Endothelial cell of umbilical vein (primary cell): Measurements from ENCODE around the gene MAML1. TPM values are rescaled to one million over a fixed set of nuclear protein-coding genes. Genes with fewer than 3 reads are reported as not detected.

Source experiments
- BruUV-seq: library from RNA; stranded (reverse); fragments of 400-500 nt; replicated peaks from 2 replicates; lab custom pipeline; 2021; lab: Mats Ljungman, UMichigan
- CTCF ChIA-PET: fragments of 300-600, 350-600 bp; sonication (Branson Sonifier 250); formaldehyde crosslinking; loops from one replicate; lab custom pipeline; 2021; ENCODE audit warnings: antibody characterized with exemption, inconsistent platforms; lab: Charles Lee
- POLR2A ChIA-PET: fragments of 300-600, 350-600 bp; sonication (Branson Sonifier 250); formaldehyde crosslinking; loops from one replicate; lab custom pipeline; 2021; ENCODE audit warnings: antibody characterized with exemption, inconsistent platforms; lab: Charles Lee
- DNase-seq: peaks from one replicate; pipeline ENCODE4 v3.0.0-alpha.2; 2011; ENCODE audit warnings: low read depth, low spot score
- FAIRE-seq: peaks from 2 replicates; lab custom pipeline; 2011; peaks lifted over from hg19 to GRCh38; lab: Jason Lieb, UNC
- H2AFZ ChIP-seq: 2 replicates; pipeline ENCODE4 v1.6.0; 2012; ENCODE audit warnings: low read depth, low read length, control low read depth, inconsistent platforms
- H3K27ac ChIP-seq: 2 replicates; pipeline ENCODE4 v1.5.1; 2011; ENCODE audit warnings: low read depth, mild to moderate bottlenecking, control low read depth, low read length, moderate library complexity; ENCODE audit not compliant: insufficient read depth
- H3K27me3 ChIP-seq, 2 experiments: 2 replicates each; pipeline versions ENCODE4 v1.6.0 to v1.6.1; 2011; ENCODE audit warnings: low read length in 2 of 2, mixed read lengths in 1 of 2; ENCODE audit not compliant: control insufficient read depth in 2 of 2, insufficient read depth in 2 of 2
- H3K36me3 ChIP-seq, 2 experiments: 2 replicates in 1 of 2; 3 replicates in 1 of 2; pipeline ENCODE4 v1.5.1; 2011; ENCODE audit warnings: low read length in 2 of 2, mild to moderate bottlenecking in 1 of 2, moderate library complexity in 1 of 2; ENCODE audit not compliant: control insufficient read depth in 2 of 2, insufficient read depth in 2 of 2; ENCODE audit errors: extremely low read depth in 1 of 2
- H3K4me1 ChIP-seq: 3 replicates; pipeline ENCODE4 v1.5.1; 2011; ENCODE audit warnings: mild to moderate bottlenecking, low read length; ENCODE audit not compliant: control insufficient read depth, insufficient read depth; ENCODE audit errors: extremely low read depth
- H3K4me2 ChIP-seq: 2 replicates; pipeline ENCODE4 v1.6.1; 2011; ENCODE audit warnings: low read length, control low read depth, mixed read lengths; ENCODE audit not compliant: insufficient read depth
- H3K4me3 ChIP-seq, 3 experiments: fragments of 200-600 bp in 1 of 3; sonication (generic), shearing (Covaris generic) in 1 of 3; replicated peaks in 1 of 3; 2 replicates each; pipeline ENCODE4 v1.5.1; 2011 to 2016; ENCODE audit warnings: control low read depth in 3 of 3, low read length in 3 of 3, mild to moderate bottlenecking in 2 of 3, inconsistent platforms in 1 of 3, low read depth in 1 of 3, moderate library complexity in 1 of 3; ENCODE audit not compliant: insufficient read depth in 1 of 3
- H3K79me2 ChIP-seq: 2 replicates; pipeline ENCODE4 v1.6.0; 2012; ENCODE audit warnings: low read length, inconsistent platforms; ENCODE audit not compliant: control insufficient read depth, insufficient read depth
- H3K9ac ChIP-seq: replicated peaks from 2 replicates; pipeline ENCODE3; 2011; ENCODE audit warnings: low read length, control low read depth; ENCODE audit not compliant: insufficient read depth; ENCODE audit errors: extremely low read depth
- H3K9me1 ChIP-seq: replicated peaks from 3 replicates; pipeline ENCODE4 v1.6.0; 2011; ENCODE audit warnings: mild to moderate bottlenecking, low read length; ENCODE audit not compliant: control insufficient read depth, insufficient read depth; ENCODE audit errors: extremely low read depth
- H3K9me3 ChIP-seq: replicated peaks from 2 replicates; pipeline ENCODE4 v1.5.1; 2012; ENCODE audit warnings: low read length, inconsistent platforms; ENCODE audit not compliant: control insufficient read depth, insufficient read depth
- H4K20me1 ChIP-seq: replicated peaks from 2 replicates; pipeline ENCODE3; 2011; ENCODE audit warnings: mild to moderate bottlenecking, low read length; ENCODE audit not compliant: control insufficient read depth, insufficient read depth; ENCODE audit errors: extremely low read depth
- EZH2 ChIP-seq: IDR thresholded peaks from 2 replicates; pipeline ENCODE4 v1.6.1; 2012; ENCODE audit warnings: borderline replicate concordance, low read depth, mild to moderate bottlenecking, moderate library complexity, low read length, inconsistent platforms; ENCODE audit not compliant: severe bottlenecking
- FOS ChIP-seq: IDR thresholded peaks from 2 replicates; pipeline ENCODE4 v1.6.1; 2011; ENCODE audit warnings: mild to moderate bottlenecking, low read length, moderate library complexity, borderline replicate concordance; ENCODE audit not compliant: insufficient read depth
- GATA2 ChIP-seq: IDR thresholded peaks from 2 replicates; pipeline ENCODE4 v1.7.0; 2011; ENCODE audit warnings: low read depth, mild to moderate bottlenecking, moderate library complexity, mixed read lengths, low read length; ENCODE audit not compliant: insufficient read length, insufficient read depth
- JUN ChIP-seq: IDR thresholded peaks from 2 replicates; pipeline ENCODE4 v1.6.1; 2011; ENCODE audit warnings: borderline replicate concordance, low read depth; ENCODE audit not compliant: insufficient read length, insufficient read depth
- POLR2A ChIP-seq: IDR thresholded peaks from 2 replicates; pipeline ENCODE4 v1.6.1; 2012; ENCODE audit warnings: low read depth, mild to moderate bottlenecking, control low read depth, low read length
- POLR2AphosphoS5 ChIP-seq: IDR thresholded peaks from 2 replicates; pipeline ENCODE4 v1.6.1; 2012; ENCODE audit warnings: low read depth, mild to moderate bottlenecking, control low read depth, low read length, moderate library complexity; ENCODE audit not compliant: insufficient read depth
- dilution Hi-C: fragments of 300-500 bp; cut with MboI; formaldehyde crosslinking; loops from one replicate; pipeline ENCODE4 v1.15.0; 2019; ENCODE audit warnings: low sequenced_read_pairs; ENCODE audit not compliant: extremely low pct_ligation_motif_present
- intact Hi-C: fragments of 100-400 bp; cut with micrococcal nuclease; formaldehyde crosslinking; loops from one replicate; pipeline ENCODE4 v1.10.0; 2022
- polyA plus RNA-seq, 4 experiments: library from polyadenylated mRNA; depleted of rRNA in 3 of 4; stranded (reverse) in 3 of 4; unstranded in 1 of 4; fragments of >200 nt; gene quantifications; 2 replicates each; pipeline versions ENCODE4 v1.2.1 to v1.2.3, GENCODE V29; 2011 to 2012; ENCODE audit warnings: missing spikeins in 1 of 4
- total RNA-seq: library from RNA; stranded (reverse); gene quantifications from 2 replicates; pipeline ENCODE4 v1.2.3, GENCODE V29; 2021
- TF ChIP-seq, protein P1 (sequence below): IDR thresholded peaks from 2 replicates; pipeline ENCODE4 v1.6.1; 2011; ENCODE audit not compliant: insufficient read depth, insufficient read length

MAML1 gene
- total and polyA plus RNA-seq, 2 donors (not counting 3 experiments of a cell fraction or from before 2014, with no cell fraction given): 12.4 to 29.0 TPM

DNA sequence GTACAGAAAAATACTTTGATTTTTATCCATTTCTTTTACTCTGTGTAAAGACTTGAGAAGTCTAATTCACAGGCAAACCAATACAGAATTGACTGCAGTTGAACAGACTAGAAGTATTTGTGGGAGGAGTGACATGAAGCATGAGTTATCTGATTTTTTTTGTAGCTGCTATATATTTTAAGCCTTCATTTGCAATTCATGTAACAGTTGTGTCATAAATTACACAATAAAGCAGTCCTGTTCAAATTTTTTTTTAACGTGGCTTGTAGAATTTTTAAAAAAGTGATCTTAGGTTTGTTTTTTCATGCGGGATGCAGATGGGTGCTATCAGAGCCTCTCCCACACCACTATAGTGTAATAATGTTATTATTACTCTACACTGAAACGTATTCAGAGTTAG lies 2.9 kb upstream of the MAML1 start:
- no peak overlapping the region for H3K4me2 ChIP-seq
- ChIA-PET POLR2A (no interaction called here), CTCF (interaction anchor here (2.1 kb wide), 1 partner anchor 33 kb away, joined by 5 read pairs; no protein-coding TSS in a partner anchor)
- no peak overlapping the region for H3K4me3 ChIP-seq
- H3K36me3 ChIP-seq: peaks cover 31 to 43% of the 10 kb centered on the region in 2 experiments
- H3K9me3 ChIP-seq: no peaks in the 10 kb centered on the region
- DNase-seq: no peak
- no peak overlapping the region for H2AFZ ChIP-seq
- H3K79me2 ChIP-seq: peaks cover 25% of the 10 kb centered on the region
- TF ChIP-seq POLR2AphosphoS5: no peak
- peaks cover 23% of the 10 kb centered on the region for H3K4me1 ChIP-seq
- no peaks in the 10 kb centered on the region for H3K9me1 ChIP-seq
- H3K27ac ChIP-seq: no peak overlapping the region
- intact Hi-C loops: loop anchor here (5.0 kb wide), 1 partner anchor 107 kb away; the partner anchor contains the start of gene HNRNPH1
- no peak overlapping the region for H3K9ac ChIP-seq
- FAIRE-seq: no peak
- peaks cover 4% of the 10 kb centered on the region for H4K20me1 ChIP-seq
- no TSS peak for BruUV-seq
- dilution Hi-C loops: no loop called here
- no peaks in the 10 kb centered on the region for H3K27me3 ChIP-seq

DNA sequence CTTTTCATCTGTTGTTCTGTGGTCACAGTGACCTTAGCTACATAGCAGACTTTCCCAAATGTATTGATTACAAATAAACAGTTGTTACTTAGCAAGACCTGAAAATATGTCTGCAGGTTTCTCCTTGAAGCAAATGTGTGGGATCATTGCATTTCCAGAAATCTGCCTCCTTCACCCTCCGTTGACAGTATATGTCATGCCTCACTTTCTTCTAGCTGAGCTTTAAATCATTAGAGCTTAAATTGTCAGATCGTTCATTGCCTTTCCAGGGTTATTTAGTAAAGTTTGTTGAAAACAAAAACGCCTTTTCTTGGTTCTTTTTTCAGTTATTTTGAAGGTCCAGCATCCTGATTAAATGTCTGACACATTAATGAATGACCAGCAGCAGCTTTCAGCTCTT lies 2.3 kb upstream of the MAML1 start:
- peaks cover 25 to 40% of the 10 kb centered on the region in 2 experiments for H3K36me3 ChIP-seq
- dilution Hi-C loops (no loop called here), intact Hi-C loops (loop anchor here (5.0 kb wide), 1 partner anchor 108 kb away; the partner anchor contains the start of gene HNRNPH1)
- DNase-seq (no peak), FAIRE-seq (no peak)
- H3K27ac ChIP-seq: no peak overlapping the region
- no peak overlapping the region for H2AFZ ChIP-seq
- H3K9me3 ChIP-seq: no peaks in the 10 kb centered on the region
- H3K4me1 ChIP-seq: peaks cover 24% of the 10 kb centered on the region
- H3K4me3 ChIP-seq: no peak overlapping the region
- no peaks in the 10 kb centered on the region for H3K9me1 ChIP-seq
- H3K4me2 ChIP-seq: no peak overlapping the region
- POLR2A ChIA-PET: no interaction called here
- no peak overlapping the region for H3K9ac ChIP-seq
- CTCF ChIA-PET: interaction anchor here (2.1 kb wide), 1 partner anchor 32 kb away, joined by 5 read pairs; no protein-coding TSS in a partner anchor
- H4K20me1 ChIP-seq: peaks cover 4% of the 10 kb centered on the region
- H3K79me2 ChIP-seq: peaks cover 31% of the 10 kb centered on the region
- H3K27me3 ChIP-seq: no peaks in the 10 kb centered on the region
- TF ChIP-seq JUN: no peak
- TF ChIP-seq POLR2AphosphoS5: no peak
- TF ChIP-seq POLR2A: no peak
- TF ChIP-seq EZH2: no peak
- TF ChIP-seq, protein P1, sequence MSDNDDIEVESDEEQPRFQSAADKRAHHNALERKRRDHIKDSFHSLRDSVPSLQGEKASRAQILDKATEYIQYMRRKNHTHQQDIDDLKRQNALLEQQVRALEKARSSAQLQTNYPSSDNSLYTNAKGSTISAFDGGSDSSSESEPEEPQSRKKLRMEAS: no peak
- TF ChIP-seq FOS: no peak
- no peak for TF ChIP-seq GATA2
- no TSS peak for BruUV-seq
